Measurements from ENCODE around the gene EPHX1.

- TF ChIP-seq POLR2A (IDR thresholded peaks at IDR 0.05): no peak
- TF ChIP-seq, protein P1, sequence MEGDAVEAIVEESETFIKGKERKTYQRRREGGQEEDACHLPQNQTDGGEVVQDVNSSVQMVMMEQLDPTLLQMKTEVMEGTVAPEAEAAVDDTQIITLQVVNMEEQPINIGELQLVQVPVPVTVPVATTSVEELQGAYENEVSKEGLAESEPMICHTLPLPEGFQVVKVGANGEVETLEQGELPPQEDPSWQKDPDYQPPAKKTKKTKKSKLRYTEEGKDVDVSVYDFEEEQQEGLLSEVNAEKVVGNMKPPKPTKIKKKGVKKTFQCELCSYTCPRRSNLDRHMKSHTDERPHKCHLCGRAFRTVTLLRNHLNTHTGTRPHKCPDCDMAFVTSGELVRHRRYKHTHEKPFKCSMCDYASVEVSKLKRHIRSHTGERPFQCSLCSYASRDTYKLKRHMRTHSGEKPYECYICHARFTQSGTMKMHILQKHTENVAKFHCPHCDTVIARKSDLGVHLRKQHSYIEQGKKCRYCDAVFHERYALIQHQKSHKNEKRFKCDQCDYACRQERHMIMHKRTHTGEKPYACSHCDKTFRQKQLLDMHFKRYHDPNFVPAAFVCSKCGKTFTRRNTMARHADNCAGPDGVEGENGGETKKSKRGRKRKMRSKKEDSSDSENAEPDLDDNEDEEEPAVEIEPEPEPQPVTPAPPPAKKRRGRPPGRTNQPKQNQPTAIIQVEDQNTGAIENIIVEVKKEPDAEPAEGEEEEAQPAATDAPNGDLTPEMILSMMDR (IDR thresholded peaks at IDR 0.05): no peak
Measured at GRCh38 chr1:225883616-225884265, 73.8 kb downstream of the EPHX1 start.

All from ovary (tissue), 3 donors.